Skeletal muscle satellite cell (primary cell): ENCODE results near the gene PLCB4.
"Not testable (repeated sequence)": the region's sequence is repeated elsewhere in the genome, so short reads cannot be mapped to it uniquely, and the experiment has no call there.

Experiments used
- H3K27me3 ChIP-seq: 2 replicates; pipeline ENCODE4 v1.7.0; 2013; ENCODE audit warnings: low read length; ENCODE audit not compliant: control insufficient read depth, insufficient read depth
- H3K36me3 ChIP-seq: 2 replicates; pipeline ENCODE4 v1.7.0; 2013; ENCODE audit warnings: mild to moderate bottlenecking, control low read depth, low read length; ENCODE audit not compliant: insufficient read depth
- H3K4me1 ChIP-seq: 2 replicates; pipeline ENCODE4 v1.7.0; 2013; ENCODE audit warnings: low read length; ENCODE audit not compliant: control insufficient read depth, insufficient read depth
- H3K4me2 ChIP-seq: 2 replicates; pipeline ENCODE4 v1.7.0; 2013; ENCODE audit warnings: mild to moderate bottlenecking, low read length
- H3K4me3 ChIP-seq: 2 replicates; pipeline ENCODE4 v1.7.0; 2013; ENCODE audit warnings: low read length
- H3K9ac ChIP-seq: 2 replicates; pipeline ENCODE4 v1.7.0; 2013; ENCODE audit warnings: mild to moderate bottlenecking, low read depth, low read length, moderate library complexity
- H3K9me3 ChIP-seq: replicated peaks from 2 replicates; pipeline ENCODE4 v1.7.0; 2013; ENCODE audit warnings: mild to moderate bottlenecking, control low read depth, low read length

Gene PLCB4

DNA sequence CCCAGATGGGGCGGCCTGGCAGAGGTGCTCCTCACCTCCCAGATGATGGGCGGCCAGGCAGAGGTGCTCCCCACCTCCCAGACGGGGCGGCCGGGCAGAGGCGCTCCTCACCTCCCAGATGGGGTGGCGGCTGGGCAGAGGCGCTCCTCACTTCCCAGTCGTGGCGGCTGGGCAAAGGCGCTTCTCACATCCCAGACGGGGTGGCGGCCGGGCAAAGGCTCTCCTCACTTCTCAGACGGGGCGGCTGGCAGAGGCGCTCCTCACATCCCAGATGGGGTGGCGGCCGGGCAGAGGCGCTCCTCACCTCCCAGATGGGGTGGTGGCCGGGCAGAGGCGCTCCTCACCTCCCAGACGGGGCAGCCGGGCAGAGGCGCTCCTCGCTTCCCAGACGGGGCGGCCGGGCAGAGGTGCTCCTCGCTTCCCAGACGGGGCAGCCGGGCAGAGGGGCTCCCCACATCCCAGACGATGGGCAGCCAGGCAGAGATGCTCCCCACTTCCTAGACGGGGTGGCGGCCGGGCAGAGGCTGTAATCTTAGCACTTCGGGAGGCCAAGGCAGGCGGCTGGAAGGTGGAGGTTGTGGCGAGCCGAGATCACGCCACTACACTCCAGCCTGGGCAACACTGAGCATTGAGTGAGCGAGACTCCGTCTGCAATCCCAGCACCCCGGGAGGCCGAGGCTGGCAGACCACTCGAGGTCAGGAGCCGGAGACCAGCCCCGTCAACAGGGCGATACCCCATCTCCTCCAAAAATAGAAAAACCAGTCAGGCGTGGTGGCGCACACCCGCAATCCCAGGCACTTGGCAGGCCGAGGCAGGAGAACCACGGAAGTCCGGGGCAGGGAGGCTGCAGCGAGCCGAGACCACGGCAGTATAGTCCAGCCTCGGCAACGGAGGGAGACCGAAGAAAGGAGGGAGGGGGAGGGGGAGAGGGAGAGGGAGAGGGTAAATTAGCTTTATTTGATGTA is 316.7 kb downstream of the PLCB4 start:
- H3K9me3 ChIP-seq, H3K4me2 ChIP-seq, H3K9ac ChIP-seq, H3K4me3 ChIP-seq, H3K27me3 ChIP-seq, H3K4me1 ChIP-seq: not testable (repeated sequence)
- H3K36me3 ChIP-seq: peaks cover 14% of the 10 kb centered on the region

DNA sequence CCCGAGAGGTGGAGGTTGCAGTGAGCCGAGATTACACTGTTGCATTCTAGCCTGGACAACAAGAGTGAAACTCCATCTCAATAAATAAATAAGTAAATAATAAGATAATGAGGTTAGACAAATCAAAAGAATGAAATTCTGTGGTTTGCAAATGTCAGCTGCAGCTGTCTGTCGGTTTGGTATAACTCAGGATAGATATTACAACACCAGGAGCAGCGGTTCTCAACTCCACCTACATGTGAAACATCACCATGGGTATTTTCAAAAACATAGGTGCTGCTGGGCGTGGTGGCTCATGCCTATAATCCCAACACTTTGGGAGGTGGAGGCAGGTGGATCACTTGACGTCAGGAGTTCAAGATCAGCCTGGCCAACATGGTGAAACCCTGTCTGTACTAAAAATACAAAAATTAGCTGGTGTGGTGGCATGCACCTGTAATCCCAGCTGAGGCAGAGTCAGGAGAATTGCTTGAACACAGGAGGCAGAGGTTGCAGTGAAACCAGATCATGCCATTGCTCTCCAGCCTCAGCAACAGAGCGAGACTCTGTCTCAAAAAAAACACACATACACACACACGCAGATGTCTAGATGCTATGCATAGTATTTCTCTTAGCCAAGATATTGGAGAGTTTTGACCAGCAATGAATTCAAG is 319.4 kb downstream of the PLCB4 start:
- Histone ChIP-seq H3K27me3 (no peaks in the 10 kb centered on the region), H3K4me2 (no peak overlapping the region), H3K4me3 (no peak overlapping the region), H3K9ac (no peak overlapping the region), H3K9me3 (no peaks in the 10 kb centered on the region), H3K4me1 (no peaks in the 10 kb centered on the region), H3K36me3 (peaks cover 10% of the 10 kb centered on the region)

DNA sequence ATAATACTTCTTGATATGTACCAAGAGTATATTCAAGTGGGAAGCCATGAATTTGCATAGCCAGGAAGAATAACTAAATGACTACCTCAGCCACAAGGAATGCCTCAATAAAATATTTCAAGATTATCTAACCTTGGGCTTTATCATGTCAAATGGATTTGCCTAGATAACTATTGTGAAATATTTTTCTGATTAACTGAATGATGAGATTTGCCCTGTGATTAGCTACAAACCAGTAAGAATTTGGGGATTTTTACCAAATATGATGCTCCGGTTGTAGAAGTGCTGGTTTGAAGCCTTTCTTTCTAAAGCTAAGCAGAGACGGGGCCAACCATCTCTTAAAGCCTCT is 319.9 kb downstream of the PLCB4 start:
- no peaks in the 10 kb centered on the region for H3K4me1 ChIP-seq
- H3K9ac ChIP-seq: no peak overlapping the region
- no peak overlapping the region for H3K4me3 ChIP-seq
- no peaks in the 10 kb centered on the region for H3K9me3 ChIP-seq
- H3K4me2 ChIP-seq: no peak overlapping the region
- H3K27me3 ChIP-seq: no peaks in the 10 kb centered on the region
- H3K36me3 ChIP-seq: peaks cover 9% of the 10 kb centered on the region

DNA sequence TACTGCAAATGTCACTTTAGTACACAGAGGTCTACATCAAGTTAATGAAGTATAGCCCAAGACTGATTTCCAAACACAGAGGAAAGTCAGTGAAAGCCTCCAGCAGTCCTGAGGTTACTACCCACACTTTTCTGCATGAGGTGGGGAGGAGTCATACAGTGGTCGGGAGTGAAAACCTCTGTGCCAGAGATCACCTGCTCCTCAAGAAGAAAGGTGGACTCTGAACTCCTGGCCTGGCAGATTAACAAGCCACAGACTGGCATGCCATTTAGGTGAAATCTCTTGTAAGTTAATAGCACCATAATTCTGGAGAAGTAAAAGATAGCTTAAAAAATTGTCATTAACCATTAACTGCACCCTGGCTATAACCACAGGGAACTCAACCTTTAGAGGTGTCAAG is 320.5 kb downstream of the PLCB4 start:
- H3K36me3 ChIP-seq: peaks cover 4% of the 10 kb centered on the region
- no peaks in the 10 kb centered on the region for H3K27me3 ChIP-seq
- H3K4me3 ChIP-seq: no peak overlapping the region
- no peaks in the 10 kb centered on the region for H3K4me1 ChIP-seq
- H3K4me2 ChIP-seq: no peak overlapping the region
- H3K9ac ChIP-seq: no peak overlapping the region
- H3K9me3 ChIP-seq: no peaks in the 10 kb centered on the region

DNA sequence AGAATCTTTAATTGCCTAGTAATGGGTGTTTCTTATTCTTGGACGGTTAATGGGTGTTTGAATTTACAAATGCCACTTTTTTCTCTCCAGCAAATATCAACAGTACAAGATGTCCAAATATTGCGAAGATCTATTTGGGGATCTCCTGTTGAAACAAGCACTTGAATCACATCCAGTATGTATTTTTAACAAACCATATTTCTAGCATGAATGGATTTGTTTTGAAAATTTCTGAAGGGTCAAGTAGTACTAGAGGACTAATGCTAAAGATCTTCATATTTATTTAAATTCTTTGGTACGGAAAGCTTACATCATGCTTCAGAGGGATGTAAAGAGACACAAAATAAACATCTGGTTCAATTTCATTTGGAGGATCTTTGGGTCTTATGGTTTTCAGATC is 321.6 kb downstream of the PLCB4 start:
- H3K4me2 ChIP-seq: no peak overlapping the region
- H3K9me3 ChIP-seq: no peaks in the 10 kb centered on the region
- H3K4me1 ChIP-seq: no peaks in the 10 kb centered on the region
- H3K9ac ChIP-seq: no peak overlapping the region
- peaks cover 3% of the 10 kb centered on the region for H3K36me3 ChIP-seq
- H3K27me3 ChIP-seq: no peaks in the 10 kb centered on the region
- H3K4me3 ChIP-seq: no peak overlapping the region

DNA sequence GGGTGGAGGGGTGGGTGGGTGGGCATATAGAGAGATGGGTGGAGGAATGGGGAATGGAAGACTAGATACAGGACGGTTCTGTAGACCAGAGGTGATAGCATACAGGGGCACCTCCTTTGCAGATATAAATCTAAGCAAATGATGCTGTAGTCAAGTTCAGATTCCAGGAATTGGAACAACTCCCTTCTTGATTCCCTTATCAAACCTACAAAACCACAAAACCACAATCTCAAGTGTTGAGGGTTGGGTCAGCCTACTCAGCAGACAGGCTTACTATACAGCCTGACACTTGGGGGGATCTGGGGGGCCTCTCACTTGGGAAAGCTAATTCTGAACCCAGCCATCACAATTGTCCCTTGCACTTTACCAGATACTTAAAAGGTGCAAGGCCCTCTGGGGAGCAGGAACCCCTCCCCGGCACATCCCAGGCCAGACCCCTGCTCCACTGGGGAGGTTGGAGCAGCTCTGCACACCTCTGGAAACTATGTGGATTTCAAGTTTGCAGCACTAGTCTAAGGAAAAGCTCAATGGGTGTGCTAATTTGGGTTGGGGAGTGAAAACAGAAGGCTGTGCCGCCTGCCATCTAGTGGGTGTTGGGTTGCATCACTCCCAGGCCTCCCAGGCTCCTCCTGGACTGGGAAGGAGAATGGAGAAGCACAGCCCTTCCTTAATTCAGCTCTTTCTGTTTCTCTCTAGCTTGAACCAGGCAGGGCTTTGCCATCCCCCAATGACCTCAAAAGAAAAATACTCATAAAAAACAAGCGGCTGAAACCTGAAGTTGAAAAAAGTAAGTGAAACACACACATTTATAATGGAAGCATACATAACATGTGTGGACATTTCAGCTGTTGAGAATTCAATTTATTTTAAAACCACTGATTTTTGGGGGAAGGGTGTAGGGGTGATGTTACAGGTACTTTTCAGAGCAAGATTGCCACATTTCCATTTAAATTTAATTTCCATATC is 324.3 kb downstream of the PLCB4 start:
- no peaks in the 10 kb centered on the region for H3K27me3 ChIP-seq
- no peak overlapping the region for H3K4me2 ChIP-seq
- no peak overlapping the region for H3K9ac ChIP-seq
- H3K36me3 ChIP-seq: peaks cover 9% of the 10 kb centered on the region
- no peaks in the 10 kb centered on the region for H3K9me3 ChIP-seq
- no peak overlapping the region for H3K4me3 ChIP-seq
- H3K4me1 ChIP-seq: peaks cover 12% of the 10 kb centered on the region

DNA sequence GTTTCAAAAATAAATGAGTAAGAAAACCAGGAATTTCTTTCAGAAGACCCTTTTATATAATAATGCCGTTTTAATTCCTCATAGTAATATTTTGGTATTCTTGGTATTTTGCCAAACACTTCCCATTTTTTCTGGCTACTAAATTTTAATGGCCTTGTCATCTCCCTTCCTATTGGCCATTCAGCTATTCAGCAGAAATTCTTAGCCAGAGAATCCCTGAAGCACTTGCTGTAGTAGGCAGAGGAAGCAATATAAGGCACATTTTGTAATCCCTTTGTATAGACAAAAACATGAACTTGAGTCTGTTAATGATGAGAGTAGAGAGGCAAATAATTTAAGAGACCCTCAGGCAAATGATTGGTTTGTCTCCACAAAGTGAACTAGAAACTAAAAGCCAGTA is 327.1 kb downstream of the PLCB4 start:
- Histone ChIP-seq H3K4me1 (peaks cover 30% of the 10 kb centered on the region), H3K9me3 (no peaks in the 10 kb centered on the region), H3K9ac (no peak overlapping the region), H3K27me3 (no peaks in the 10 kb centered on the region), H3K4me2 (no peak overlapping the region), H3K36me3 (peaks cover 9% of the 10 kb centered on the region), H3K4me3 (no peak overlapping the region)

DNA sequence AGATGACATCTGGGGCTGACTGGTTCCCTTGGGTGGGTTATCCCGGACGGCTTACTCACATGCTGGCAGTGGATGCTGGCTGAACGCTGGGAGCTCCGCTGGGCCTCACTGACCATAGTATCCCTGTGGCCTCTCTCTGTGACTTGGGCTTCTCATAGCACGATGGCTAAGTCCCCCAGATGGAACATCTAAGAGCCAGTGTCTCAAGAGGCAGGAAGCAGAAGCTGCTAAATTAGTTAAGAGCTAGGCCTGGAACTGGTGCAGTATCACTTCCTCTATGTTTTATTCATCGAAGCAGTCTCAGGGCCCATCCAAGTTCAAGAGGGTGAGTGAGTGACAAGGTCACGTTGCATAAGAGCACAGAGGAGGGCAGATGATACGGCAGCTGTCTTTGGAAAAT is 329.0 kb downstream of the PLCB4 start:
- H3K4me1 ChIP-seq: peaks cover 38% of the 10 kb centered on the region
- no peak overlapping the region for H3K9ac ChIP-seq
- peaks cover 21% of the 10 kb centered on the region for H3K36me3 ChIP-seq
- no peaks in the 10 kb centered on the region for H3K27me3 ChIP-seq
- H3K4me3 ChIP-seq: no peak overlapping the region
- no peak overlapping the region for H3K4me2 ChIP-seq
- no peaks in the 10 kb centered on the region for H3K9me3 ChIP-seq

DNA sequence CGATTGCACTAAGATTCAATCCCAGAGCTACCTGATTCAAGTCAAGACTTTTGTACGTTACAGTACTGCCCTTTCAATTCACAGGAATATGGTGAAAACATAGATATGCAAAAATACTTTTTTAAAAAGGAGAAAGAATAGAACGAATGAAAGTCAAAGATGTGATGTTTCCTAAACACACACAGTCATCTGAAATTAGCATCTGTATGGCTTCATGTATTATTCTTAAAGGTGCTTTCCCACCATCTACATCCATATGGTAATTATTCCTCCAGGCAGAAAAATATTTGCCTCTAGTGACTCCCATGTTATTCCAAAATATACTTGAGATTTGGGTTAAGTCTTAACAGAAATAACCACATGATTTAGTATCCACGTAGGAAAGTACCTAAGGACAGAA is 330.0 kb downstream of the PLCB4 start:
- H3K4me1 ChIP-seq: peaks cover 38% of the 10 kb centered on the region
- no peak overlapping the region for H3K4me3 ChIP-seq
- no peaks in the 10 kb centered on the region for H3K27me3 ChIP-seq
- H3K4me2 ChIP-seq: no peak overlapping the region
- no peaks in the 10 kb centered on the region for H3K9me3 ChIP-seq
- H3K36me3 ChIP-seq: peaks cover 25% of the 10 kb centered on the region
- H3K9ac ChIP-seq: no peak overlapping the region

DNA sequence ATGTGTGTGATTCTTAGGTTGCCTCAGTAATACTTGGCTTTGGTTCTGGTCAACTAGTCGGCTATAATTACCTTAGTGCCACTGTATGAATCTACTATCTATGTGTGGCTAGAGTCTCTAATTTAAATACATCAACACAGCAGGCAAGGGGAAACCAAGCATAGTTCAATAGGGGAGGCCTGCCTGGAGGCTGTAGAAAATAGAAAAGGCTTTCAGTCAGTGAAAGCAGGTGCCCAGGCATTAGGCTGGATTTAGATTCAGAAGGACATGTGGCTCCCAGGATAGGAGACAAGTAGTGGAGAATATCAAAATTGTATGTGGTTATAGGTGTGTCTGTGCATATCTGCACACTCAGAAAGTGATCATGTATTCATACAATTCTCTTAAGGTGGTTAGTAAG is 330.4 kb downstream of the PLCB4 start:
- H3K27me3 ChIP-seq: no peaks in the 10 kb centered on the region
- H3K36me3 ChIP-seq: peaks cover 24% of the 10 kb centered on the region
- no peak overlapping the region for H3K9ac ChIP-seq
- no peaks in the 10 kb centered on the region for H3K9me3 ChIP-seq
- H3K4me1 ChIP-seq: peaks cover 38% of the 10 kb centered on the region
- H3K4me3 ChIP-seq: no peak overlapping the region
- H3K4me2 ChIP-seq: no peak overlapping the region
